ENCODE results near the gene HSPG2.

DNA sequence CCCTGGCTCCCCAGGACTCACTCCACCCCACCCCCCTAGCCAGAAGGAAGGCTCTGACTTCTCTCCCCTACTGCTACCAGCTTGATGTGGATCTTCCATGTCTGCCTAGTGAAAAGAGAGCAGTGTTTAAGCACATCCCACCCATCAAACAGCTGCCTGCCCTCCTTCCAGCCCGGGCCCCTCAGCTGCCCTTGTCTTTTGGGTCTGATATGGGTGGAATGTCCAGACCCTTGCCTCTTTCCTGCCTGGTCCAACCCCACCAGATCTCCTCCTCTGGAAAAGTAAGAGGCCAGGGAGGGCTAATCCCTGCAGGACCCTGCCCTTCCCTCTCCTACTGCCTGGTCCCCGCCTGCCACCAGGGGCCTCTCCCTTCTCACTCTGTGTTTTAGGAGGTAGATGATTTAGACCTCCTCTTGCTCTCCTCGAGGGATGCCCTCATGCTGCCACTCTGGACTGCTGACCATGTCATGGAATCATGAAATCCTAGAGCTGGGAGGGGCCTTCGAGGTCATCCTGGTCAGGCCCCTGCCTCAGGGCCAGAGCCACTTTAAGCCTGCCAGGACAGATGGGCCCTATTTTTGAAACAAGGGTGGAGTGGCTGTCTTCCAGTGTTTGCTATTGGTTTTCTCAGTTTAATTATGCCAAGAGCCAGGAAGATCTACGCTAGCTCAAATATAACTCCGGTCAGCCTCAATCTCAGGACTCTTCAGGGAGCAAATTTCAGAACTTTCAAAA, 15.8 kb upstream of the HSPG2 start:
- TF ChIP-seq POLR2A (IDR thresholded peaks at IDR 0.05; ENCODE audit: low read depth, low read length) (no peak), POLR2AphosphoS5 (IDR thresholded peaks at IDR 0.05; ENCODE audit: low read depth, low read length) (no peak)
